ENCODE measurements around the gene CD200R1L. TPM values are rescaled to one million over a fixed set of nuclear protein-coding genes. Genes with fewer than 3 reads are reported as not detected.

Gene CD200R1L
- polyA plus RNA-seq, 1 of the 3 experiments (the other 2 are of a cell fraction) = not detected

DNA sequence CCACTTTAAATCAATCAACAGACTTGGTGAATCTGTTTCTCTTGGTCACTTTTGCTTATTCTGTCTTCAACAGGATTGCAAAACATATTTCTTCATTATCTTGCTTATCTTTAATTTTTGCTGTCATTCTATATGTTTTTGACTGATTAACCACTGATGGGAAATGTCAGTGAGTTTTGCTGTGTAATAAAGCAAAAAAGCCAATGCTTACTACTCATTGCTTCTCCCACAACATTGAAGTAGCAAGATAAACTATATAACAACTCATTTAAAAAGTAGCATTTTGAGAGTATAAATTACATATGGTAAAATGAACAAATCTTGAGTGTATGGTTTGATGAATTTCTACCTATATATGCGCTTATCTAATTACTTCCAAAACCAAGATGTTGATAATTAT is 892 bp downstream of the CD200R1L start:
- Histone ChIP-seq H2AFZ (ENCODE audit: low read depth) (no peak overlapping the region), H3K4me3 (ENCODE audit: low read depth in 2 of 2, low read length in 1 of 2) (no peak overlapping the region), H3K27ac (ENCODE audit: low read depth in 2 of 2, low read length in 1 of 2) (no peak overlapping the region), H4K20me1 (ENCODE audit: insufficient read depth) (no peaks in the 10 kb centered on the region), H3K36me3 (replicated peaks in 1 of 2; ENCODE audit: control insufficient read depth in 1 of 2, insufficient read depth in 2 of 2, low read length in 1 of 2) (no peaks in the 10 kb centered on the region), H3K9me2 (no peaks in the 10 kb centered on the region), H3K9me3 (peaks cover 5% of the 10 kb centered on the region), H3K79me2 (ENCODE audit: insufficient read depth) (no peaks in the 10 kb centered on the region), H3K9ac (no peak overlapping the region), H3K27me3 (ENCODE audit: insufficient read depth) (no peaks in the 10 kb centered on the region), H3F3A (replicated peaks; ENCODE audit: insufficient read depth) (no peaks in the 10 kb centered on the region), H3K4me2 (no peak overlapping the region), H3K4me1 (ENCODE audit: control insufficient read depth in 1 of 2, insufficient read depth in 2 of 2, low read depth in 1 of 2, low read length in 1 of 2) (no peaks in the 10 kb centered on the region)
- TF ChIP-seq FOXM1 (IDR thresholded peaks at IDR 0.05; ENCODE audit: low read depth) (no peak), CTCF (IDR thresholded peaks at IDR 0.05) (no peak), EP300 (IDR thresholded peaks at IDR 0.05; ENCODE audit: borderline replicate concordance in 1 of 2, low read depth in 1 of 2, low read length in 1 of 2) (no peak), POLR2AphosphoS5 (IDR thresholded peaks at IDR 0.05; ENCODE audit: low read depth, low read length) (no peak), TCF12 (IDR thresholded peaks at IDR 0.05) (no peak), RXRA (IDR thresholded peaks at IDR 0.05; ENCODE audit: borderline replicate concordance, low read depth) (no peak)
- POLR2A ChIA-PET = no interaction called here
- 61% methylated on average over 1 of the region's 1 CpG for WGBS (ENCODE audit: low lambda C conversion rate)
- CTCF ChIA-PET = interaction anchor here (1.2 kb wide), 1 partner anchor 24 kb away, joined by 3 read pairs; no protein-coding TSS in a partner anchor
- DNase-seq = no peak

- DNase-seq = no peak
- Histone ChIP-seq H3K9me2 (no peaks in the 10 kb centered on the region), H3K4me3 (ENCODE audit: low read depth in 2 of 2, low read length in 1 of 2) (no peak overlapping the region), H4K20me1 (ENCODE audit: insufficient read depth) (no peaks in the 10 kb centered on the region), H3K4me1 (ENCODE audit: control insufficient read depth in 1 of 2, insufficient read depth in 2 of 2, low read depth in 1 of 2, low read length in 1 of 2) (no peaks in the 10 kb centered on the region), H3K27ac (ENCODE audit: low read depth in 2 of 2, low read length in 1 of 2) (no peak overlapping the region), H3K36me3 (replicated peaks in 1 of 2; ENCODE audit: control insufficient read depth in 1 of 2, insufficient read depth in 2 of 2, low read length in 1 of 2) (no peaks in the 10 kb centered on the region), H3K79me2 (ENCODE audit: insufficient read depth) (no peaks in the 10 kb centered on the region), H3F3A (replicated peaks; ENCODE audit: insufficient read depth) (no peaks in the 10 kb centered on the region), H3K4me2 (no peak overlapping the region), H3K9me3 (no peaks in the 10 kb centered on the region), H3K27me3 (ENCODE audit: insufficient read depth) (no peaks in the 10 kb centered on the region), H3K9ac (no peak overlapping the region), H2AFZ (ENCODE audit: low read depth) (no peak overlapping the region)
- WGBS (ENCODE audit: low lambda C conversion rate) = 67% methylated on average over 4 of the region's 4 CpGs
- TF ChIP-seq MXI1 (IDR thresholded peaks at IDR 0.05; ENCODE audit: low read depth, low read length) (no peak), RAD21 (IDR thresholded peaks at IDR 0.05; ENCODE audit: low read length) (no peak), GATA2 (CRISPR knock-in tag; IDR thresholded peaks at IDR 0.05) (no peak), TAF1 (IDR thresholded peaks at IDR 0.05; ENCODE audit: borderline replicate concordance, low read depth, low read length) (no peak), POLR2AphosphoS5 (IDR thresholded peaks at IDR 0.05; ENCODE audit: low read depth, low read length) (no peak), MAX (IDR thresholded peaks at IDR 0.05; ENCODE audit: low read depth) (no peak), SMC3 (IDR thresholded peaks at IDR 0.05; ENCODE audit: low read depth, low read length) (no peak), RXRA (IDR thresholded peaks at IDR 0.05; ENCODE audit: borderline replicate concordance, low read depth) (no peak), MEF2A (IDR thresholded peaks at IDR 0.05; ENCODE audit: borderline replicate concordance, low read depth) (no peak), USF2 (IDR thresholded peaks at IDR 0.05; ENCODE audit: borderline replicate concordance, low read depth, low read length) (no peak), FOXM1 (IDR thresholded peaks at IDR 0.05; ENCODE audit: low read depth) (no peak), FOXJ3 (CRISPR knock-in tag; IDR thresholded peaks at IDR 0.05) (no peak), RFX5 (IDR thresholded peaks at IDR 0.05; ENCODE audit: low read length) (no peak), ZBTB33 (IDR thresholded peaks at IDR 0.05; ENCODE audit: borderline replicate concordance, low read depth) (no peak), GABPA (IDR thresholded peaks at IDR 0.05; ENCODE audit: low read depth) (no peak)
- TF ChIP-seq, protein P1, sequence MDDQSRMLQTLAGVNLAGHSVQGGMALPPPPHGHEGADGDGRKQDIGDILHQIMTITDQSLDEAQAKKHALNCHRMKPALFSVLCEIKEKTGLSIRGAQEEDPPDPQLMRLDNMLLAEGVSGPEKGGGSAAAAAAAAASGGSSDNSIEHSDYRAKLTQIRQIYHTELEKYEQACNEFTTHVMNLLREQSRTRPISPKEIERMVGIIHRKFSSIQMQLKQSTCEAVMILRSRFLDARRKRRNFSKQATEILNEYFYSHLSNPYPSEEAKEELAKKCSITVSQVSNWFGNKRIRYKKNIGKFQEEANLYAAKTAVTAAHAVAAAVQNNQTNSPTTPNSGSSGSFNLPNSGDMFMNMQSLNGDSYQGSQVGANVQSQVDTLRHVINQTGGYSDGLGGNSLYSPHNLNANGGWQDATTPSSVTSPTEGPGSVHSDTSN (IDR thresholded peaks at IDR 0.05) = no peak
- ChIA-PET POLR2A (no interaction called here), CTCF (no interaction called here)
These were observed 17.6 kb downstream of the CD200R1L start for GRCh38 chr3:112829046-112829445.
